ENCODE results near the gene ARHGAP40. TPM values are rescaled to one million over a fixed set of nuclear protein-coding genes. Genes with fewer than 3 reads are reported as not detected.

The ARHGAP40 gene
- total RNA-seq, 1 experiment from 2014 or later, result 0.18 TPM

GRCh38 chr20:38631155-38632022 is 29.8 kb downstream of the ARHGAP40 start:
- no peak for DNase-seq (ENCODE audit: low read depth, low spot score)
- intact Hi-C loops (cut with micrococcal nuclease; ENCODE audit: unreplicated experiment), result no loop called here
- Histone ChIP-seq H3K4me3 (ENCODE audit: low read depth in 2 of 2, low read length in 2 of 2) (no peak overlapping the region), H3K36me3 (ENCODE audit: control insufficient read depth, insufficient read depth, low read length) (no peaks in the 10 kb centered on the region), H3K27ac (ENCODE audit: low read length) (no peak overlapping the region), H3K9me3 (ENCODE audit: control insufficient read depth, insufficient read depth, low read depth, low read length) (no peaks in the 10 kb centered on the region), H3K4me1 (ENCODE audit: control insufficient read depth, insufficient read depth, low read length) (no peaks in the 10 kb centered on the region), H3K27me3 (ENCODE audit: control insufficient read depth, insufficient read depth, low read length) (no peaks in the 10 kb centered on the region)
- no TSS peak for BruUV-seq (replicated peaks)
- TF ChIP-seq REST (IDR thresholded peaks at IDR 0.05; ENCODE audit: insufficient read depth in 1 of 2, low read depth in 2 of 2, low read length in 1 of 2), result no peak
- TF ChIP-seq CTCF (IDR thresholded peaks at IDR 0.05), result no peak
- TF ChIP-seq TCF7L2 (IDR thresholded peaks at IDR 0.05; ENCODE audit: low read depth, low read length), result no peak
- TF ChIP-seq SIN3A (IDR thresholded peaks at IDR 0.05; ENCODE audit: borderline replicate concordance, insufficient read depth, low read depth, low read length), result no peak
- no peak for TF ChIP-seq POLR2AphosphoS5 (IDR thresholded peaks at IDR 0.05; ENCODE audit: low read depth, low read length)
- ChIA-PET POLR2A (interaction anchor here (0.6 to 0.7 kb wide), 3 partner anchors 82 to 112 kb away, joined by 8 to 11 read pairs (median 8); no protein-coding TSS in a partner anchor), CTCF (interaction anchor here (0.7 kb wide), 2 partner anchors 278 to 331 kb away, joined by 3 to 7 read pairs; partner anchors contain the start of gene DHX35)
- no peak for ATAC-seq
- in situ Hi-C loops (cut with HindIII; ENCODE audit: low pct_unique_long_range_greater_than_20kb, low sequenced_read_pairs), result no loop called here

GRCh38 chr20:38633577-38634093 is 32.0 kb downstream of the ARHGAP40 start:
- peak; percentile 96 for TF ChIP-seq CTCF (IDR thresholded peaks at IDR 0.05)
- TF ChIP-seq REST (IDR thresholded peaks at IDR 0.05; ENCODE audit: insufficient read depth in 1 of 2, low read depth in 2 of 2, low read length in 1 of 2), result no peak
- Histone ChIP-seq H3K27ac (ENCODE audit: low read length) (no peak overlapping the region), H3K36me3 (ENCODE audit: control insufficient read depth, insufficient read depth, low read length) (no peaks in the 10 kb centered on the region), H3K4me3 (ENCODE audit: low read depth in 2 of 2, low read length in 2 of 2) (no peak overlapping the region), H3K4me1 (ENCODE audit: control insufficient read depth, insufficient read depth, low read length) (no peaks in the 10 kb centered on the region), H3K27me3 (ENCODE audit: control insufficient read depth, insufficient read depth, low read length) (no peaks in the 10 kb centered on the region), H3K9me3 (ENCODE audit: control insufficient read depth, insufficient read depth, low read depth, low read length) (no peaks in the 10 kb centered on the region)
- no peak for DNase-seq (ENCODE audit: low read depth, low spot score)
- BruUV-seq (replicated peaks), result no TSS peak
- POLR2A ChIA-PET, result no interaction called here
- intact Hi-C loops (cut with micrococcal nuclease; ENCODE audit: unreplicated experiment), result no loop called here
- CTCF ChIA-PET, result interaction anchor here (0.6 to 0.7 kb wide), 2 partner anchors 8 to 114 kb away, joined by 3 to 5 read pairs; partner anchors contain the start of gene ACTR5
- ATAC-seq, result peak; percentile 92
- in situ Hi-C loops (cut with HindIII; ENCODE audit: low pct_unique_long_range_greater_than_20kb, low sequenced_read_pairs), result no loop called here
